ENCODE measurements around the gene SRPK2. TPM values are rescaled to one million over a fixed set of nuclear protein-coding genes. Genes with fewer than 3 reads are reported as not detected.

The SRPK2 gene
- total RNA-seq, 2 donors from 2014 or later = 60.3 to 76.2 TPM

DNA sequence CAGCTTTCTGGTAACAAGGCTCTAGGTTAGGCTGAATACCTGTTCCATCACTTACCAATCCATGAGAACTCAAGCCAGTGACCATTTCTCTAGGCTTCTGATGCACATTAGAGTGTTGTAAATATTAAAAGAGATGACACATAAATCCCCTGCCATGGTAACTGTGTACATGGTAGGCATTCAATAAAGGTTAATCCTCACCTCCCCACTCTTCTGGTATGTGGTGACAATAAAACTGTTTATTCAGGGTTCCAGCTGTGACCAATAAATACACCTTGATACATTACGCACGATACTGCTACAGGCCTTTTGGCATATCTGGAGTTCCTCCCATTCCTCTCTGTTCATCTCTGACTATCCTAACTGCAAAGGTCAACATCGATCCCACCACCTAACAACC lies 171.9 kb downstream of the SRPK2 start:
- H3K9ac ChIP-seq (ENCODE audit: extremely low read depth, low read length, poor library complexity, severe bottlenecking) = no peak overlapping the region
- no peak overlapping the region for H3K27ac Mint-ChIP-seq
- TF ChIP-seq, protein P1, sequence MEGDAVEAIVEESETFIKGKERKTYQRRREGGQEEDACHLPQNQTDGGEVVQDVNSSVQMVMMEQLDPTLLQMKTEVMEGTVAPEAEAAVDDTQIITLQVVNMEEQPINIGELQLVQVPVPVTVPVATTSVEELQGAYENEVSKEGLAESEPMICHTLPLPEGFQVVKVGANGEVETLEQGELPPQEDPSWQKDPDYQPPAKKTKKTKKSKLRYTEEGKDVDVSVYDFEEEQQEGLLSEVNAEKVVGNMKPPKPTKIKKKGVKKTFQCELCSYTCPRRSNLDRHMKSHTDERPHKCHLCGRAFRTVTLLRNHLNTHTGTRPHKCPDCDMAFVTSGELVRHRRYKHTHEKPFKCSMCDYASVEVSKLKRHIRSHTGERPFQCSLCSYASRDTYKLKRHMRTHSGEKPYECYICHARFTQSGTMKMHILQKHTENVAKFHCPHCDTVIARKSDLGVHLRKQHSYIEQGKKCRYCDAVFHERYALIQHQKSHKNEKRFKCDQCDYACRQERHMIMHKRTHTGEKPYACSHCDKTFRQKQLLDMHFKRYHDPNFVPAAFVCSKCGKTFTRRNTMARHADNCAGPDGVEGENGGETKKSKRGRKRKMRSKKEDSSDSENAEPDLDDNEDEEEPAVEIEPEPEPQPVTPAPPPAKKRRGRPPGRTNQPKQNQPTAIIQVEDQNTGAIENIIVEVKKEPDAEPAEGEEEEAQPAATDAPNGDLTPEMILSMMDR (conservative IDR thresholded peaks at IDR 0.05) = no peak

DNA sequence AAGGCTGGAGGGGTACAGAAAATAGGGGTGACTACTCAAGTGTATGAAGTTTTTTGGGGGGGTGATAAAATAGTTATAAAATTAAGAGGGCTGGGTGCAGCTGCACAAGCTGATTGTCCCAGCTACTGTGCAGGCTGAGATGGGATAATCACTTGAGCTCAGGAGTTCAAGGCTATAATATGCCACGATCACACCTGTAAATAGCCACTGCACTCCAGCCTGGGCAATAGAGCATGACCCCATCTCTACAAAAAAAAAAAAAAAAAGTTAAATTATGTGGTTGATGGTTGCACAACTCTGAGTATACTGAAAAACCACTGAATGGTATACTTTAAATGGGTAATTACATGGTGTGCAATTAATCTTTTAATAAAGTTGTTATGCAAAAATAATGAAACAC lies 172.9 kb downstream of the SRPK2 start:
- Histone ChIP-seq H3K9me3 (ENCODE audit: control insufficient read depth, low read length) (peaks cover 8% of the 10 kb centered on the region), H3K27me3 (ENCODE audit: control insufficient read depth, insufficient read depth, low read length, poor library complexity, severe bottlenecking) (no peaks in the 10 kb centered on the region), H3K4me1 (ENCODE audit: control insufficient read depth, insufficient read depth, low read length) (no peaks in the 10 kb centered on the region), H3K27ac (ENCODE audit: low read depth, low read length) (no peak overlapping the region), H3K36me3 (ENCODE audit: control insufficient read depth, insufficient read depth, low read length) (no peaks in the 10 kb centered on the region), H3K9ac (ENCODE audit: extremely low read depth, low read length, poor library complexity, severe bottlenecking) (no peak overlapping the region), H3K4me3 (ENCODE audit: low read length) (no peak overlapping the region)
- TF ChIP-seq, protein P1 (conservative IDR thresholded peaks at IDR 0.05) = no peak
- H3K27ac Mint-ChIP-seq = no peak overlapping the region
- no peak overlapping the region for H3K4me3 Mint-ChIP-seq
- H3K36me3 Mint-ChIP-seq (ENCODE audit: low read depth) = no peaks in the 10 kb centered on the region
- H3K9me3 Mint-ChIP-seq = peaks cover 2% of the 10 kb centered on the region
- no peak for DNase-seq
- H3K27me3 Mint-ChIP-seq (ENCODE audit: insufficient read depth) = no peaks in the 10 kb centered on the region
- peaks cover 15% of the 10 kb centered on the region for H3K4me1 Mint-ChIP-seq
- WGBS, 2 experiments (ENCODE audit: insufficient coverage in 1 of 2, insufficient read length in 1 of 2) = 88% methylated on average over 1 of the region's 1 CpG; no CpG with 5 or more reads in 1 of the 2 experiments

More for the DNA sequence above, 171.9 kb downstream of the SRPK2 start:
- H3K27me3 Mint-ChIP-seq (ENCODE audit: insufficient read depth) = no peaks in the 10 kb centered on the region
- no peaks in the 10 kb centered on the region for H3K27me3 ChIP-seq (ENCODE audit: control insufficient read depth, insufficient read depth, low read length, poor library complexity, severe bottlenecking)
- peaks cover 4% of the 10 kb centered on the region for H3K9me3 ChIP-seq (ENCODE audit: control insufficient read depth, low read length)
- H3K27ac ChIP-seq (ENCODE audit: low read depth, low read length) = no peak overlapping the region
- H3K36me3 Mint-ChIP-seq (ENCODE audit: low read depth) = no peaks in the 10 kb centered on the region
- H3K4me3 Mint-ChIP-seq = no peak overlapping the region
- no peak for DNase-seq
- no peaks in the 10 kb centered on the region for H3K36me3 ChIP-seq (ENCODE audit: control insufficient read depth, insufficient read depth, low read length)
- H3K9me3 Mint-ChIP-seq = no peaks in the 10 kb centered on the region
- no peak overlapping the region for H3K4me3 ChIP-seq (ENCODE audit: low read length)
- H3K4me1 ChIP-seq (ENCODE audit: control insufficient read depth, insufficient read depth, low read length) = no peaks in the 10 kb centered on the region
- peaks cover 14% of the 10 kb centered on the region for H3K4me1 Mint-ChIP-seq
- WGBS, 2 experiments (ENCODE audit: insufficient coverage in 1 of 2, insufficient read length in 1 of 2) = 96% methylated on average over 3 of the region's 3 CpGs; no CpG with 5 or more reads in 1 of the 2 experiments

DNA sequence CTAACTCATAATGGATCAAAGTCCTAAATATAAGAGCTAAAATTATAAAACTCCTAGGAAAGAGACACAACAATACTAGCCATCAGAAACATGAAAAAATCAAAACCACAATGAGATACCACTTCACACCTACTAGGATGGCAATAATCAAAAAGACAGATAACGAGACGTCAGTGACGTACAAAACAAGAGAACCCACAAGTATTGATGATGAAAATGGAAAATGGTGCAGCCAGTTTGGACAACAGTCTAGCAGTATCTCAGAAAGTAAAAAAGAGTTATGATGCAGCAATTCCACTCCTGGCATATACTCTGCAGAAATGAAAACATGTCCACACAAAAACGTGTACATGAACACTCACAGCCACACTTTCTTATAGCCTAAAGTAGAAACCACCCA lies 173.5 kb downstream of the SRPK2 start:
- 91 to 100% methylated on average over 1 to 4 of the region's 4 CpGs for WGBS, 2 experiments (ENCODE audit: insufficient coverage in 1 of 2, insufficient read length in 1 of 2)
- H3K27ac ChIP-seq (ENCODE audit: low read depth, low read length) = no peak overlapping the region

More for the DNA sequence above, 173.5 kb downstream of the SRPK2 start:
- Mint-ChIP-seq H3K36me3 (ENCODE audit: low read depth) (no peaks in the 10 kb centered on the region), H3K9me3 (peaks cover 2% of the 10 kb centered on the region), H3K4me3 (no peak overlapping the region), H3K4me1 (peaks cover 22% of the 10 kb centered on the region), H3K27me3 (ENCODE audit: insufficient read depth) (no peaks in the 10 kb centered on the region), H3K27ac (no peak overlapping the region)
- TF ChIP-seq, protein P1 (conservative IDR thresholded peaks at IDR 0.05) = no peak
- H3K9me3 ChIP-seq (ENCODE audit: control insufficient read depth, low read length) = peaks cover 8% of the 10 kb centered on the region
- no peak for DNase-seq
- no peaks in the 10 kb centered on the region for H3K36me3 ChIP-seq (ENCODE audit: control insufficient read depth, insufficient read depth, low read length)
- no peaks in the 10 kb centered on the region for H3K27me3 ChIP-seq (ENCODE audit: control insufficient read depth, insufficient read depth, low read length, poor library complexity, severe bottlenecking)
- no peak overlapping the region for H3K9ac ChIP-seq (ENCODE audit: extremely low read depth, low read length, poor library complexity, severe bottlenecking)
- no peak overlapping the region for H3K4me3 ChIP-seq (ENCODE audit: low read length)
- H3K4me1 ChIP-seq (ENCODE audit: control insufficient read depth, insufficient read depth, low read length) = no peaks in the 10 kb centered on the region
